ENCODE measurements around the gene TMX4.

DNA sequence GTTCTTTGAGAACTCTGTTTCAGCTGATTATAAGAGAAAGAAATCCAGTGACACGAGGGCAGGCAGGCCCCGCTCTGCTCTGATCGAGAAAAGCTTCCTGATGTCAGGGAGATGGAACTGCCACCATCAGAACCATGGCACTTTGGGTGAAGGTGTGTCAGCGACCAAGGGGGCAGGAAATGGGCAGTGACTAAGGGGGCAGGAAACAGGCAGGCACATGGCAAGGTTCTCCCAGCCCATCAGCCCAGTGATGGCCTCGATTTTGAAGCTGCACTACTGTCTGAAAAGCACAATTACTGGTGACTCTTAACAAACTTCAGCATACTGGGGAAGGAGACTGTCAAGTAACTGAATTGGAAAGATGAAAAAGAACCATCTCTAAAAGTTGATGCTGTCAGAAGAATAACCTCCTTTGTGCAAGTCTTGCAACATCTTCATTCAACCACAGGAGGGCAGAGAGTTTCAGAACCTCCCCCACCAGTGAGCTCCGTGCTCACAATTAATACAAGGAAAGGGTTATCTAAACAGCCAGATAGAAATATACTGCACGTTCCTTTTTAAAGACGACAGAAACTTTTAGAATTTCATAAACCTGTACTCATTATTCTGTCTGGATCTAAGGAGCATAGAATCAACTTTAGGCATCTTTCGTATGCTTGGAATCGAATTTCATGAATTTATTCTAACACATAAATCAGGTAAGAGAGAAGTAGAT, 39.1 kb downstream of the TMX4 start:
- TF ChIP-seq POLR2AphosphoS5 (IDR thresholded peaks at IDR 0.05; ENCODE audit: borderline replicate concordance, low read depth, low read length) (no peak), EZH2 (IDR thresholded peaks at IDR 0.05) (no peak)
